ENCODE results near the gene MANF.

Gene MANF

DNA sequence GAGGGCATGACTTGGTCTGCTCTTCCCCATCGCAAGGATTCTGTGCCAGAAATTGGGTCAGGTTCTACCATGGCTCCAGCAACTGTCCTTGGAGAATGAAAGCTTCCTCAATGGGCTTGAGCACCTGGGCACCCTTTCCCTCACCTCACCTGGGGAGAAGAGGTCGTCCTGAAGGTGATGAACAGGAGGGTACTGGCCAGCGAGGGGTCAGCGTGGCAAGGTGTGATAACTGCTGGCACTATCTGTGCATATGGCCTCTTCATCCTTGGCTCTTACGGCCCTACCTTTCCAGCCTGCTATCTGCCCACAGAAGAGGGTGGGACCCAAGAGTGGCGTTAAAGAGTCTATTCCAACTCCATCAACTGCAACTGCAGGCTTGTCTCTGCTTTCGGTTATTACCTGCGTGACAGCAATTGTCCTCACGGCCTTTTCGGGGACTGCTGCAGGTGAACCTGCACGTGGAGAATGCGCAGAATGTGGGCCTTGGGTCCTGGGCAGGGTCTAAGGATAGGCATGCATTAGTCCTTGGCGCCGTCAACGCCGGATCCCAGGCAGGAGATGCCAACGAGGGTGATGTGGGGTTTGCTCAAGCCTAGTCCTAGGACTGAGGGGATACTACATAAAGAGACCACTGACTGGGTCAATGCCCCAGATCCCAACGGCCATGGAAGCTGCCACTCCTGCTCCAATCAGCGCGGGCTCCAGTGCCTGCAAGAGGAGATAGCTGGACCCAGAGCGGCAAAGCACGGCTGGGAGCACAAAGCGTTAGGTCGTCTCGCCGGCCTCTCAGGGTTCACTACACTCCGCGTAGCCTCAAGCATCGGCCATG lies 5.4 kb downstream of the MANF start:
- DNase-seq (ENCODE audit: low spot score), result no peak

DNA sequence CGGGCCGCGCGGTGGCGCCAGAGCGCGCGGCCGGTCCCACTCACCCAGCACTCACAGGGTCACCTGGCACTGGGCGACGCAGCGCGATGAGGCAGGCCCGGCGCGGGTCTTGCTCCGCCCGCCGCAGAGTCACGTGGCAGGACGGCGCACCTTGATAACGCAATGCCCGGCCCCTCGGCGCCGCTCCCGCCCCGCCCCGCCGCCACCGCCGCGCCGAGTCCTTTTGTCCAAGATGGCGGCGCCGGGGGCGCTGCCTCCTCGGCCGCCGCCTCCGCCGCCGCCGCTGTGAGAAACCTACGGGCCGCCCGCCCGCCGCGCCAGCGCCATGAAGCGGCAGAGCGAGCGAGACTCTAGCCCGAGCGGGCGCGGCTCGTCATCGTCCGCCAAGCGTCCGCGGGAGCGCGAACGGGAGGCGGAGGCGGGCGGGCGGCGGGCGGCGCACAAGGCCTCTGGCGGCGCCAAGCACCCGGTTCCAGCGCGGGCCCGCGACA lies 6.0 kb downstream of the MANF start, which contains the start of gene RBM15B:
TSS of gene RBM15B (plus strand) at position 211 of the 491 bp plus-strand sequence. CDS start at position 326, 115 bp downstream.
- peak; percentile 92 for DNase-seq (ENCODE audit: low spot score)

DNA sequence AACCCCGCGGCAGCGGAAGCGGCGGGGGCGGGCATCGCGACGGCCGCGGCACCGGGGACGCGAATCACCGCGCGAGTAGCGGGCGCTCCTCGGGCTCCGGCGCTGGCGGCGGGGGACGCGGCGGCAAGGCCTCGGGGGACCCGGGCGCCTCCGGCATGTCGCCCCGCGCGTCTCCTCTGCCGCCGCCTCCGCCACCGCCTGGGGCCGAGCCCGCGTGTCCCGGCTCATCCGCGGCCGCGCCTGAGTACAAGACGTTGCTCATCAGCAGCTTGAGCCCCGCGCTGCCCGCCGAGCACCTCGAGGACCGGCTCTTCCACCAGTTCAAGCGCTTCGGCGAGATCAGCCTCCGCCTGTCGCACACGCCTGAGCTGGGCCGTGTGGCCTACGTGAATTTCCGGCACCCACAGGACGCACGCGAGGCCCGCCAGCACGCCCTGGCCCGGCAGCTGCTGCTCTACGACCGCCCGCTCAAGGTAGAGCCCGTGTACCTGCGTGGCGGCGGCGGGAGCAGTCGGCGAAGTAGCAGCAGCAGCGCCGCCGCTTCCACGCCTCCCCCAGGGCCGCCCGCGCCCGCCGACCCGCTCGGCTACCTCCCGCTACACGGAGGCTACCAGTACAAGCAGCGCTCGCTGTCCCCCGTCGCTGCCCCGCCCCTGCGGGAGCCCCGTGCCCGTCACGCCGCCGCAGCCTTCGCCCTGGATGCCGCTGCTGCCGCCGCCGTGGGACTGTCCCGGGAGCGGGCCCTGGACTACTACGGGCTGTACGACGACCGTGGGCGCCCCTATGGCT lies 6.7 kb downstream of the MANF start:
- DNase-seq (ENCODE audit: low spot score), result no peak

DNA sequence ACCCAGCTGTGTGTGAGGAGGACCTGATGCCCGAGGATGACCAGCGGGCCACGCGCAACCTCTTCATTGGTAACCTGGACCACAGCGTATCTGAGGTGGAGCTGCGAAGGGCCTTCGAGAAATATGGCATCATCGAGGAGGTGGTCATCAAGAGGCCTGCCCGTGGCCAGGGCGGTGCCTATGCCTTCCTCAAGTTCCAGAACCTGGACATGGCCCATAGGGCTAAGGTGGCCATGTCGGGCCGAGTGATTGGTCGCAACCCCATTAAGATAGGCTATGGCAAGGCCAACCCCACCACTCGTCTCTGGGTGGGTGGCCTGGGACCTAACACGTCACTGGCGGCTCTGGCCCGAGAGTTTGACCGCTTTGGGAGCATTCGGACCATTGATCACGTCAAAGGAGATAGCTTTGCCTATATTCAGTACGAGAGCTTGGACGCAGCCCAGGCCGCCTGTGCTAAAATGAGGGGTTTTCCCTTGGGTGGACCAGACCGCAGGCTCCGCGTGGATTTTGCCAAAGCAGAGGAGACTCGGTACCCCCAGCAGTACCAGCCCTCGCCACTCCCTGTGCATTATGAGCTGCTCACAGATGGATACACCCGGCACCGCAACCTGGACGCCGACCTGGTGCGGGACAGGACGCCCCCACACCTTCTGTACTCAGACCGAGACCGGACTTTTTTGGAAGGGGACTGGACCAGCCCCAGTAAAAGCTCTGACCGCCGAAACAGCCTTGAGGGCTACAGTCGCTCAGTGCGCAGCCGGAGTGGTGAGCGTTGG lies 7.5 kb downstream of the MANF start:
- DNase-seq (ENCODE audit: low spot score), result no peak

DNA sequence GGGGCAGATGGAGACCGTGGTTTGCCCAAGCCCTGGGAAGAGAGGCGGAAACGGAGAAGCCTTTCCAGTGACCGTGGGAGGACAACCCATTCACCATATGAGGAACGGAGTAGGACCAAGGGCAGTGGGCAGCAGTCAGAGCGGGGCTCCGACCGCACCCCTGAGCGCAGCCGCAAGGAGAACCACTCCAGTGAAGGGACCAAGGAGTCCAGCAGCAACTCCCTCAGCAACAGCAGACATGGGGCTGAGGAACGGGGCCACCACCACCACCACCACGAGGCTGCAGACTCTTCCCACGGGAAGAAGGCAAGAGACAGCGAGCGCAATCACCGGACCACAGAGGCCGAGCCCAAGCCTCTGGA lies 8.0 kb downstream of the MANF start:
- DNase-seq (ENCODE audit: low spot score), result no peak

DNA sequence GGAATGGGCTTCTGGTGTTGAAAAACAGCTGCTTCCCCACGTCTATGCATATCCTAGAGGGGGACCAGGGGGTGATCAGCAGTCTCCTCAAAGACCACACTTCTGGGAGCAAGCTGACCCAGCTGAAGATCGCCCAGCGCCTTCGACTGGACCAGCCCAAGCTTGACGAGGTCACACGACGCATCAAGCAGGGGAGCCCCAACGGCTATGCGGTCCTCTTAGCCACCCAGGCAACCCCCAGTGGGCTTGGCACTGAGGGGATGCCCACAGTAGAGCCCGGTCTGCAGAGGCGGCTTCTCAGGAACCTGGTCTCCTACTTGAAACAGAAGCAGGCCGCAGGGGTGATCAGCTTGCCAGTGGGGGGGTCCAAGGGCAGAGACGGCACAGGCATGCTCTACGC lies 8.5 kb downstream of the MANF start:
- no peak for DNase-seq (ENCODE audit: low spot score)

DNA sequence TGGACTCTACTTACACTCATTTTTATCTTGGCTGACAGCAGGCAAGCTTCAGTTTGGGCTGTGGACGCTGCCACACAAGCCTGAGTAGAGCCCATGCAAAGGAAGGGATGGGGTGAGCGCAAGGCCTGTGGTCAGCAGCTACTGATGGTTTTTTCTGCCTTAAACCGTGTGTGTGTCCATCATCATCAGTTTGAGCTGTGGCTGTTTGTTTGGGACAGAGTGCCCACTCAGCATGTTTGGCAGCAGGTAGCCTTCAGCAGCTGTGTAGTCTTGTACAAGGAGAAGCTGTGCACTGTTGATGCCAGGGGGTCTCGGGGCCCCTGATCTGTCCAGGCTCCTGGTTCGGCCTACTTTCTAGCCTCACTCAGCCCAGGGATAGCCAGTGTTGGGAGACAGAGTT lies 9.4 kb downstream of the MANF start:
- no peak for DNase-seq (ENCODE audit: low spot score)

DNA sequence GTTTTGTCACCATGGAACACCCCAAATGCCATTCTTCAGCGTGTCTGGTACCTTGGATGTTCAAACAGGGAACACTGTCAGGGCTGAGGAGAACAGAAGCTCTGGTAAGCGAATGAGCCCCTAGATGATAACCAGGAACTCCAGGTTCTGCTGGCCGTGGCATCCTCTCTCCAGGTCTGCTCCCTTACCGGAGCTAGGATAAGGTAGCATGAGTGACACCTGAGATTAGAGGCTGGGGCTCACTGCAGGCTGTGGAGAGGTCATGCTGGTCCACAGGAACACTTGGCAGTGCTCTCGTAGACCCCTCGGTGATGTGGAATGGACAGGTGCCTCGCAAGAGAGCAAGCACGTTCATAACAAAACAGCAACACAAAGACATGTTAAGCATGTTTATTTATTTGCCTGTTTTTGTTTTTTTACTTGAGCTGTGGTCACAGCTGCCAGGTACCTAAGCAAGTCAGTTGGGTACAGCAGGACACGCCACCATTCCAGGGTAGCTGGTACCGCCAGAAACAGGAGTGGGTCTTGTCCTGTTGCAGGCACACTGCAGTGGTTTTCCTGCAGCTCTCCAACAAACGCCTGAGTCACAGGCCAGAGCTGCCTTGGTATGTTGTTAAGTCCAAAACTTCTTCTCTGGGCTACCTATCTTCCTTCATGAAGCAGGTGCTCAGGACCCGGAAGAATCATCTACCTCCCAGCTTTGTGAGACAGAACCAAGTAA lies 10.6 kb downstream of the MANF start:
- DNase-seq (ENCODE audit: low spot score), result no peak

DNA sequence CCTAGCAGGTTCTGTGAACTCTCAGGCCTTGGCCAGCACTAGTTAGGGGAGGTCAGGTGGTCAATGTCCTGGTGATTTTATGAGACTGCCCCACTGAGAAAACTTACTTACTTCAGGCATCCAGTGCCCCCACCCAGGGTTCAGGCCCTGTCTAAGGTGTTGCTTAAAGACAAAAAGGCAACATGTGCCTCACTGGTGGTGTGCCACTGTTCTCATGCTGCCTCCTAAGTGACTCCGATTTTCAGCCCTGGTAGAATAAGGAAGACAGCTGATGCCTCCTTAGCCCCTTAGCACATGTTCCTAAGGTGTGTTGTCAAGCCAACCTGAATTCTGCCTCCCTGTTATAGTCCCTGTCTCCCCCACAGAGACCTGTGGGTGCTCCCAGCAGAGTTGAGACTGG lies 11.3 kb downstream of the MANF start:
- DNase-seq (ENCODE audit: low spot score), result no peak

DNA sequence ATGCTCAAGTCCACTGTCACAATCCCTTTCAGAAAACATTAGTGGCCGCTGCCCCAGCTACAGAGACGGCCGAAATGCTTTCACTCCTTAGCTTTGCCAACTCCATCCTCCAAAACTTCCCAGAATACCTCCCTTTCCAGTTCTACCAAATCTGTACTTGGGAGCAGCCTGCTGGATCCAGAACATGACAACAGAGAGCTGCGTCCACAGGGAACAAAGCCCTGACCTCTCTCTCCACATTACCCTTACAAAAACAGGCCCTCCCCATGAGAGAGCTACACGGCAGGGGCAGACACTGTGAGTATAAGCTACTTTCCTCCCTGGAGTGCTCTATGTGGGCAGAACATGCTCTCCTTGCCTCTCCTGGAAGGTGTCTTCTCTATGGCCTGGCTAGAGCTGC lies 12.3 kb downstream of the MANF start:
- no peak for DNase-seq (ENCODE audit: low spot score)

DNA sequence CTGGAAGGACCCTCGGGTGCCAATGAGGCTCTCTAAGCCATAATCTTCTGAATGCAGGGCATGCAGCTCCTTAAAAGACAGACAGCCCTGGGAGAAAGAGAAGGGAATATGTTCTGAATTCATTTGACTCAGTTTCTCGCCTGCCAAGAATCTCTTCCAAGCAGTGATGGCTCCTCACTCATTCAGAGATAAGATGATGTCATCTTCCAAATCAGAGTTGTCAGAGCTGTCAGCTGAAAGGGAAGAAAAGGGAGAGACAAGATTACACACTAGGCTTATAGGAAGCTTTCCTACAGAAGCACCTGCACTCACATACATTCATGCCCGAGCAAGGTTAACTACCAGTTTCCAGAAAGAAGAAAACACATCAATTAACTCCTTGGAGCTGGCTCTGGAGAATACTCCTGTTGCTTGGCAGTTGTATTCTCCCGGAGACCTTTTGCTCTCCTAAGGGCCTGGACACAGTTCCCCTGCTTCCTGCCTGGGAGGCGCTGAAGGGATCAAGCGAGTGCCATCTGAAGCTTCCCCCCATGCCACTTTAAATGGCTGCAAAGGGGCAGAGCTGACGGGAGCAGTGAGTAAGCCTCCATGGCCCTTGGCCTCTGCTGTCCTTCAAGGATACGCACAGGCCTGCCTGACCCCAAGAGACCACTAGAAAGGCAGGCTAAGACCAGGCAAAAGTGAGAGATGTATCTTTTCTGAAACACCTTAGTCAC lies 13.7 kb downstream of the MANF start:
- DNase-seq (ENCODE audit: low spot score), result no peak

DNA sequence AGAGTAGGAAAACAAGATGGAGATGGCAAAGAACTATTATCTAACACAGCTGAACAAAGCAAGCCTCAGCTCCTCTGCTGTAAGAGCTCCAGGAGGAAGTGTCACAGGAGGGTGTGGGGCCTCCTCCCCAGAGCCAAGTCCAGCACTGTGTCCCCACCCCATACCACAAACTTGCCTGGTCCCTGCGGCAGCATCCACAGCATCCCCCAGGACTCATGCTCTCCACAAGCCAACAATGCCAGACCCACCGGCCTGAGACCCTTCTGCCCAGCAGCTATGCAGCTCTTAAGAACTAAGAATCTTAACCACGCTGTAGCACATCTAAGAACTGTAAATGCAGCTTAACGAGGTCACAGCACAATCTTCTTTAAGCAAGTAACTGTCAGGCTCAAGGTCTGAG lies 15.1 kb downstream of the MANF start:
- DNase-seq (ENCODE audit: low spot score), result no peak

DNA sequence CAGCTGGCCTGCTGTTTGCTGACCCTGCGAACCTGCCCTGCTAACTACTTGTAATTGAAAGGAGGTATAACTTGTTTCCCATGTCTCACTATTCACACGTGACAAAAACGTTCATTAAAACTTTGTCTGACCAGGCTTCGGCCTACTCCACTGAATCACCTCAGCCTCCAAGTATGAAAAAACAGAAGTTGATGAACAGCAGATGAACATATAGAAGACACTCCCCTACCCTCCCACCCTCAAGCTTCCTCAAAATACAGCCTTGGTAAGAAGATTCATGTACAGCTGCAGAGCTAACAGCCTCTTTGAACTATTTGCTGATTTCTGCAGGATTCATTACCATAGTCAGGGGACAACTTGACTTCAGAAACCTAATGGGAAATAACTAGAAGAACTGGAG lies 16.6 kb downstream of the MANF start:
- DNase-seq (ENCODE audit: low spot score), result no peak

DNA sequence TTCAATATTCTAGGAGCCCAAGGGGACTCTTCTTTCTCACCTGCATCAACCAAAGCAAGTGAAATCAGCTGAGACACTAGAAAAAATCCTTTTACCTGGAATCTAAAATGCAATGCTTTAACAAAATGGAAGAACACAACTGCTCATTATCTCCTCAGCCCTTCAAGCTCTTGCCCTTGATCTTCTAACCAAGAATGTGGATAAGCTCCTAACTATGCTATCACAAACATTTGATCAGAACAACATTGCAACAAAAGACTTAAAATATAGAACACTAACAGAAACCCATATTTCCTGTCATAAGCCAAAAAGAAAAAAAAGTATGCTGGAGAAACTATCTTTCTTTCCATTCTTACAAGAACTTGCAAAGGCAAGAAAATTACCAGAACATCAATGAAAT lies 18.6 kb downstream of the MANF start:
- no peak for DNase-seq (ENCODE audit: low spot score)

DNA sequence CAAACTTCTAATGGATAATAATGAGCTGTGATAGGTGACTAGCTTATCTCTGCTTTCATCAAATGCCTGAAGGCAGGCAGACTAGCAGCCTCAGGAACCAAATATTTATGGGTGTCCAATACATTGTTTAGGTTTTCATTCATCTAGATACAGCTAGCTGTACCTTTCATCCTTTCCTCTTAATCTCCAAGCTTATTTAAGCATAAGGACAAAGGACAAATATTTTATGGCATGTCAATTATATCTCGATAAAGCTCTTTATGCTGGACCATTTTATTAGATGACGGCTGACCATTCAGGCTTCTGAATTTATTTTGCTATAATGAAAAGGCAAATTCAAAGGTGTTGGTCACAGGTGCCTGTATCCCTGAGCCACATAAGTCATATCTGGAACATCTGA lies 22.9 kb downstream of the MANF start:
- DNase-seq (ENCODE audit: low spot score), result no peak

DNA sequence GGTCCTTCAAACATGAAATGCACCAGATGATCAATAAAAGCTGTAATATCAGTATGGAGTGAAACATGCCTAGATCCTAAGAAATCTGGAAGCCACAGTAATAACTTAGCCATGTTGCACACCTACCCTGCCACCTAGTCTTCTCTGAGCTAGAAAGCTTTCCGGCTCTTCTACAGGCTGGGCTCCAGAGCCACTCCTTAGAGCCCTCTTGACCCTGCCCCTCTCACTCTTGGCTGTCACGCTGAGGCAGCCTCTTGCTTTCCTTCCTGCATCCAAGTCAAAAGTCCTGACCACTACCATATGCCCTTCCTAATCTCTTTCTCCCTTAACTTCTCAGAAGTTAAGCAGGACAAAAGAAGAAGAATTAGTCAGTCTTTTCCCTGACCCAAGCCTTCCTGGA lies 23.7 kb downstream of the MANF start:
- no peak for DNase-seq (ENCODE audit: low spot score)

DNA sequence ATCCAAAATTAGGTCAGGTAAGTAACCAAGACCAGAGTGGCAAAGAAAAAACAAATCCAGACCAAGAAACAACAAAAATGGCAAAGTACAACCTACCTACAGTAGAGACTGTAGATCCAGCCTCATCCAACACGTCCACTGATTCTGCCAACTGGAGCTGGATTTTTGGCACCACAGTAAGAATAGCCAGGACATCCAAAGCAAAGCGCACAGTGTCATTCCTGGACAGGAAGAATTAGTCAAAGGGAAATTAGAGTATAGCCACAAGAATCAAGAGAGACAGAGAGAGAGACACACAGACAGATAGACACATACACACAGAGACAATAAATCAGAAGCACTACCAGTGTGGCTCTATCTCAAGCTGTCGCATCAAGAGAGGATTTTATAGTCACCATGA lies 37.1 kb downstream of the MANF start:
- DNase-seq (ENCODE audit: low spot score), result no peak

DNA sequence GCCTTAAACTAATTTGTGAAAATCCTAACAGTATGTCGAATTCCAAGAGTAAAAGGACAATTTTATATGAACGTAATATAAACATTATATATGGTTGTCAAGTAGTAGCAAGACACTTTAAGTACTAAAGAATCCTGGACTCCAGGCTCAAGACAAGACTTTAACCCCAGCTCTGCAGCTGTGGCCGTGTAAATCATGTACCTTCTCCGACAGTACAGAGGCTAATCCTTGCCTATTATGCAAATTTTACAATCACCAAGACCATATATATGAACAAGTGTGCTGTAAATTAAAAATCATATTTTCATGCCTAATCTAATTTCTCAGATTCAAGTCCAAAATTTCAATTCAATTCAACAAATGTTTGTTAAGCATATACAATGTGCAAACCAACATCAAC lies 41.8 kb downstream of the MANF start:
- no peak for DNase-seq (ENCODE audit: low spot score)

DNA sequence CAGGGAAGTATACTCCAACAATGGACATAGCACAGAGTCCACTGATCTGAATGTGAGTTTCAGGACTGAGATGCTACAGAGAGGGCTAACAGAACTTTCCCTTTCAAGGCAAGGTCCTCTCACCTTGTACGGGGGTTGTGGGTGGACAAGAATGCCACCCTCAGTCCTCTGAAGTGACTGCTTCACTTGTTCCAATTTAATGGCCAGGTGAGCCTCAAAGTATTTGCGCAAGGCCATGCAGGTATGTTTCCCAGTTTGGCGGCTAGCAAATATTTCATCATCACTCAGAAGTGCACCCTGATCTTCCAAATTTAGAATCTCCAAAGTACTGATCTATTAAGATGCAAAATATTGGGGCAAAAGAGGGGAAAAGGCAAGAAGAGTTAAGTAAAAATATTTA lies 44.0 kb downstream of the MANF start:
- DNase-seq (ENCODE audit: low spot score), result no peak

DNA sequence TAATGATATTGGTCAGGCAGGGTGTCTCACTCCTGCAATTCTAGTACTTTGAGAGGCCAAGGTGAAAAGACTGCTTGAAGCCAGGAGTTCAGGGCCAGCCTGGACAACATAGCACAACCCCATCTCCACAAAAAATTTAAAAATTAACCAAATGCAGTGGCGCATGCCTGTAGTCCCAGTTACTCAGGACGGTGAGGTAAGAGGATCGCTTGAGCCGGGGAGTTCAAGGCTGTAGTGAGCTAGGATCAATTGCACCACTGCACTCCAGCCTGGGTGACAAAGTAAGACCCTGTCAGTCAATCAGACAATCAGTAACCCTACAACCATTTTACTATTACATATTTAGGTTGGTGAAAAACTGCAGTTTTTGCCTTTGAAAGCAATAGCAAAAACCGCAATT lies 49.0 kb downstream of the MANF start:
- no peak for DNase-seq (ENCODE audit: low spot score)
